Endothelial cell of umbilical vein (primary cell): Measurements from ENCODE around the gene MCC. TPM values are rescaled to one million over a fixed set of nuclear protein-coding genes. Genes with fewer than 3 reads are reported as not detected.

Experiments
- BruUV-seq: library from RNA; stranded (reverse); fragments of 400-500 nt; replicated peaks from 2 replicates; lab custom pipeline; 2021; lab: Mats Ljungman, UMichigan
- CTCF ChIA-PET: fragments of 300-600, 350-600 bp; sonication (Branson Sonifier 250); formaldehyde crosslinking; loops from one replicate; lab custom pipeline; 2021; ENCODE audit warnings: antibody characterized with exemption, inconsistent platforms; lab: Charles Lee
- POLR2A ChIA-PET: fragments of 300-600, 350-600 bp; sonication (Branson Sonifier 250); formaldehyde crosslinking; loops from one replicate; lab custom pipeline; 2021; ENCODE audit warnings: antibody characterized with exemption, inconsistent platforms; lab: Charles Lee
- DNase-seq: peaks from one replicate; pipeline ENCODE4 v3.0.0-alpha.2; 2011; ENCODE audit warnings: low read depth, low spot score
- FAIRE-seq: peaks from 2 replicates; lab custom pipeline; 2011; peaks lifted over from hg19 to GRCh38; lab: Jason Lieb, UNC
- H2AFZ ChIP-seq: 2 replicates; pipeline ENCODE4 v1.6.0; 2012; ENCODE audit warnings: low read depth, low read length, control low read depth, inconsistent platforms
- H3K27ac ChIP-seq: 2 replicates; pipeline ENCODE4 v1.5.1; 2011; ENCODE audit warnings: low read depth, mild to moderate bottlenecking, control low read depth, low read length, moderate library complexity; ENCODE audit not compliant: insufficient read depth
- H3K27me3 ChIP-seq, 2 experiments: 2 replicates each; pipeline versions ENCODE4 v1.6.0 to v1.6.1; 2011; ENCODE audit warnings: low read length in 2 of 2, mixed read lengths in 1 of 2; ENCODE audit not compliant: control insufficient read depth in 2 of 2, insufficient read depth in 2 of 2
- H3K36me3 ChIP-seq, 2 experiments: 2 replicates in 1 of 2; 3 replicates in 1 of 2; pipeline ENCODE4 v1.5.1; 2011; ENCODE audit warnings: low read length in 2 of 2, mild to moderate bottlenecking in 1 of 2, moderate library complexity in 1 of 2; ENCODE audit not compliant: control insufficient read depth in 2 of 2, insufficient read depth in 2 of 2; ENCODE audit errors: extremely low read depth in 1 of 2
- H3K4me1 ChIP-seq: 3 replicates; pipeline ENCODE4 v1.5.1; 2011; ENCODE audit warnings: mild to moderate bottlenecking, low read length; ENCODE audit not compliant: control insufficient read depth, insufficient read depth; ENCODE audit errors: extremely low read depth
- H3K4me2 ChIP-seq: 2 replicates; pipeline ENCODE4 v1.6.1; 2011; ENCODE audit warnings: low read length, control low read depth, mixed read lengths; ENCODE audit not compliant: insufficient read depth
- H3K4me3 ChIP-seq, 3 experiments: fragments of 200-600 bp in 1 of 3; sonication (generic), shearing (Covaris generic) in 1 of 3; replicated peaks in 1 of 3; 2 replicates each; pipeline ENCODE4 v1.5.1; 2011 to 2016; ENCODE audit warnings: control low read depth in 3 of 3, low read length in 3 of 3, mild to moderate bottlenecking in 2 of 3, inconsistent platforms in 1 of 3, low read depth in 1 of 3, moderate library complexity in 1 of 3; ENCODE audit not compliant: insufficient read depth in 1 of 3
- H3K79me2 ChIP-seq: 2 replicates; pipeline ENCODE4 v1.6.0; 2012; ENCODE audit warnings: low read length, inconsistent platforms; ENCODE audit not compliant: control insufficient read depth, insufficient read depth
- H3K9ac ChIP-seq: replicated peaks from 2 replicates; pipeline ENCODE3; 2011; ENCODE audit warnings: low read length, control low read depth; ENCODE audit not compliant: insufficient read depth; ENCODE audit errors: extremely low read depth
- H3K9me1 ChIP-seq: replicated peaks from 3 replicates; pipeline ENCODE4 v1.6.0; 2011; ENCODE audit warnings: mild to moderate bottlenecking, low read length; ENCODE audit not compliant: control insufficient read depth, insufficient read depth; ENCODE audit errors: extremely low read depth
- H3K9me3 ChIP-seq: replicated peaks from 2 replicates; pipeline ENCODE4 v1.5.1; 2012; ENCODE audit warnings: low read length, inconsistent platforms; ENCODE audit not compliant: control insufficient read depth, insufficient read depth
- H4K20me1 ChIP-seq: replicated peaks from 2 replicates; pipeline ENCODE3; 2011; ENCODE audit warnings: mild to moderate bottlenecking, low read length; ENCODE audit not compliant: control insufficient read depth, insufficient read depth; ENCODE audit errors: extremely low read depth
- CTCF ChIP-seq, 2 donors: IDR thresholded peaks; 1 replicate in 1 of 2; 2 replicates in 1 of 2; pipeline ENCODE4 v1.5.1; 2011; ENCODE audit warnings: low read length in 2 of 2, mild to moderate bottlenecking in 2 of 2, moderate library complexity in 2 of 2, control low read depth in 1 of 2, inconsistent platforms in 1 of 2, low read depth in 1 of 2; ENCODE audit not compliant: insufficient read depth in 1 of 2; ENCODE audit errors: extremely low read depth in 1 of 2
- EZH2 ChIP-seq: IDR thresholded peaks from 2 replicates; pipeline ENCODE4 v1.6.1; 2012; ENCODE audit warnings: borderline replicate concordance, low read depth, mild to moderate bottlenecking, moderate library complexity, low read length, inconsistent platforms; ENCODE audit not compliant: severe bottlenecking
- POLR2AphosphoS5 ChIP-seq: IDR thresholded peaks from 2 replicates; pipeline ENCODE4 v1.6.1; 2012; ENCODE audit warnings: low read depth, mild to moderate bottlenecking, control low read depth, low read length, moderate library complexity; ENCODE audit not compliant: insufficient read depth
- dilution Hi-C: fragments of 300-500 bp; cut with MboI; formaldehyde crosslinking; loops from one replicate; pipeline ENCODE4 v1.15.0; 2019; ENCODE audit warnings: low sequenced_read_pairs; ENCODE audit not compliant: extremely low pct_ligation_motif_present
- intact Hi-C: fragments of 100-400 bp; cut with micrococcal nuclease; formaldehyde crosslinking; loops from one replicate; pipeline ENCODE4 v1.10.0; 2022
- polyA plus RNA-seq, 4 experiments: library from polyadenylated mRNA; depleted of rRNA in 3 of 4; stranded (reverse) in 3 of 4; unstranded in 1 of 4; fragments of >200 nt; gene quantifications; 2 replicates each; pipeline versions ENCODE4 v1.2.1 to v1.2.3, GENCODE V29; 2011 to 2012; ENCODE audit warnings: missing spikeins in 1 of 4
- total RNA-seq: library from RNA; stranded (reverse); gene quantifications from 2 replicates; pipeline ENCODE4 v1.2.3, GENCODE V29; 2021

Gene MCC
- total and polyA plus RNA-seq, 2 donors (not counting 3 experiments of a cell fraction or from before 2014, with no cell fraction given): 6.9 to 27.5 TPM

GRCh38 chr5:113060408-113061025 is 427.7 kb downstream of the MCC start:
- CTCF ChIA-PET: interaction anchor here (1.3 to 2.4 kb wide), 3 partner anchors 9 to 64 kb away, joined by 3 to 17 read pairs (median 15); no protein-coding TSS in a partner anchor
- H3K4me2 ChIP-seq: no peak overlapping the region
- H3K79me2 ChIP-seq: no peaks in the 10 kb centered on the region
- dilution Hi-C loops: no loop called here
- H3K9me1 ChIP-seq: no peaks in the 10 kb centered on the region
- peaks cover 8% of the 10 kb centered on the region in 2 experiments for H3K36me3 ChIP-seq
- H3K27me3 ChIP-seq: no peaks in the 10 kb centered on the region
- POLR2A ChIA-PET: no interaction called here
- FAIRE-seq (peak; percentile 62), DNase-seq (no peak)
- intact Hi-C loops: no loop called here
- peaks cover 16% of the 10 kb centered on the region for H3K4me1 ChIP-seq
- H3K4me3 ChIP-seq: no peak overlapping the region
- no peaks in the 10 kb centered on the region for H3K9me3 ChIP-seq
- no peak overlapping the region for H3K27ac ChIP-seq
- H2AFZ ChIP-seq: no peak overlapping the region
- TF ChIP-seq EZH2: no peak
- TF ChIP-seq CTCF (IDR thresholded peaks at IDR 0.05; ENCODE audit: extremely low read depth in 1 of 2, insufficient read depth in 1 of 2, low read depth in 1 of 2, low read length in 2 of 2): no peak
- TF ChIP-seq POLR2AphosphoS5: no peak
- no peak overlapping the region for H3K9ac ChIP-seq
- no TSS peak for BruUV-seq
- no peaks in the 10 kb centered on the region for H4K20me1 ChIP-seq
